Measurements from ENCODE around the gene SRCAP.

The SRCAP gene

GRCh38 chr16:30760577-30761426 lies 61.8 kb downstream of the SRCAP start:
- H3K27me3 ChIP-seq (ENCODE audit: insufficient read depth, low read length) = no peaks in the 10 kb centered on the region
- no peaks in the 10 kb centered on the region for H4K20me1 ChIP-seq (ENCODE audit: insufficient read depth, low read length)
- no peaks in the 10 kb centered on the region for H3F3A ChIP-seq (ENCODE audit: insufficient read depth, low read length)
- H3K9me3 ChIP-seq (ENCODE audit: low read length) = no peaks in the 10 kb centered on the region
- peak overlapping the region; percentile 84 for H3K4me3 ChIP-seq (ENCODE audit: low read depth, low read length, poor library complexity, severe bottlenecking)
- peak overlapping the region; percentile 76 for H3K9ac ChIP-seq (ENCODE audit: low read length)
- H3K79me2 ChIP-seq (ENCODE audit: insufficient read depth, low read length) = no peaks in the 10 kb centered on the region; the same call in 1 of the 2 replicates
- H3K36me3 ChIP-seq (ENCODE audit: insufficient read depth, low read length) = peaks cover 60% of the 10 kb centered on the region
- TF ChIP-seq CTCF (IDR thresholded peaks at IDR 0.05; ENCODE audit: low read length) = no peak
- no peak for TF ChIP-seq EZH2 (IDR thresholded peaks at IDR 0.05; ENCODE audit: borderline replicate concordance, low read length)
- H3K9me2 ChIP-seq (ENCODE audit: low read depth, low read length) = no peaks in the 10 kb centered on the region
- peak overlapping the region; percentile 90 for H3K4me2 ChIP-seq (ENCODE audit: low read length)
- peaks cover 37% of the 10 kb centered on the region for H3K4me1 ChIP-seq (ENCODE audit: insufficient read depth, low read length, severe bottlenecking)
- H2AFZ ChIP-seq (ENCODE audit: low read length) = no peak overlapping the region
- peak overlapping the region; percentile 76 for H3K27ac ChIP-seq (ENCODE audit: low read depth, low read length, poor library complexity, severe bottlenecking)

- Histone ChIP-seq H3K9me2 (ENCODE audit: low read depth, low read length) (no peaks in the 10 kb centered on the region), H3K27ac (ENCODE audit: low read depth, low read length, poor library complexity, severe bottlenecking) (peak overlapping the region; percentile 76), H3K27me3 (ENCODE audit: insufficient read depth, low read length) (no peaks in the 10 kb centered on the region), H3K9me3 (ENCODE audit: low read length) (no peaks in the 10 kb centered on the region), H3K4me3 (ENCODE audit: low read depth, low read length, poor library complexity, severe bottlenecking) (peak overlapping the region; percentile 84), H3K79me2 (ENCODE audit: insufficient read depth, low read length) (no peaks in the 10 kb centered on the region; the same call in 1 of the 2 replicates), H3K36me3 (ENCODE audit: insufficient read depth, low read length) (peaks cover 63% of the 10 kb centered on the region), H2AFZ (ENCODE audit: low read length) (no peak overlapping the region), H3K4me1 (ENCODE audit: insufficient read depth, low read length, severe bottlenecking) (peaks cover 37% of the 10 kb centered on the region), H3K4me2 (ENCODE audit: low read length) (peak overlapping the region; percentile 90), H4K20me1 (ENCODE audit: insufficient read depth, low read length) (no peaks in the 10 kb centered on the region), H3F3A (ENCODE audit: insufficient read depth, low read length) (no peaks in the 10 kb centered on the region), H3K9ac (ENCODE audit: low read length) (peak overlapping the region; percentile 76)
- TF ChIP-seq EZH2 (IDR thresholded peaks at IDR 0.05; ENCODE audit: borderline replicate concordance, low read length) (no peak), CTCF (IDR thresholded peaks at IDR 0.05; ENCODE audit: low read length) (no peak)
These were observed 62.5 kb downstream of the SRCAP start for GRCh38 chr16:30761427-30761927.

GRCh38 chr16:30761928-30762902 lies 63.2 kb downstream of the SRCAP start, which contains the start of the genes CFAP119 and RNF40:
TSS of gene CFAP119 (minus strand) at chr16:30762062. CDS start at chr16:30761748, 314 bp downstream.
TSS of gene RNF40 (plus strand) at chr16:30762322. CDS start at chr16:30762546, 224 bp downstream.
- TF ChIP-seq EZH2 (IDR thresholded peaks at IDR 0.05; ENCODE audit: borderline replicate concordance, low read length) (no peak), CTCF (IDR thresholded peaks at IDR 0.05; ENCODE audit: low read length) (no peak)
- Histone ChIP-seq H3K27ac (ENCODE audit: low read depth, low read length, poor library complexity, severe bottlenecking) (peak within 1 kb of the TSS; percentile 76), H3K4me3 (ENCODE audit: low read depth, low read length, poor library complexity, severe bottlenecking) (peak within 1 kb of the TSS; percentile 84), H3F3A (ENCODE audit: insufficient read depth, low read length) (no peaks in the 10 kb centered on the region), H3K9me2 (ENCODE audit: low read depth, low read length) (no peaks in the 10 kb centered on the region), H3K4me2 (ENCODE audit: low read length) (peak within 1 kb of the TSS; percentile 90), H3K27me3 (ENCODE audit: insufficient read depth, low read length) (no peaks in the 10 kb centered on the region), H3K36me3 (ENCODE audit: insufficient read depth, low read length) (peaks cover 63% of the 10 kb centered on the region), H3K9me3 (ENCODE audit: low read length) (no peaks in the 10 kb centered on the region), H3K79me2 (ENCODE audit: insufficient read depth, low read length) (no peaks in the 10 kb centered on the region; the same call in 1 of the 2 replicates), H4K20me1 (ENCODE audit: insufficient read depth, low read length) (no peaks in the 10 kb centered on the region), H3K9ac (ENCODE audit: low read length) (peak within 1 kb of the TSS; percentile 76), H3K4me1 (ENCODE audit: insufficient read depth, low read length, severe bottlenecking) (peaks cover 37% of the 10 kb centered on the region), H2AFZ (ENCODE audit: low read length) (no peak within 1 kb of the TSS)

Data from OCI-LY1 (cell line).